ENCODE data around the gene LCN1. TPM values are rescaled to one million over a fixed set of nuclear protein-coding genes. Genes with fewer than 3 reads are reported as not detected.
"Not testable (repeated sequence)": the region's sequence is repeated elsewhere in the genome, so short reads cannot be mapped to it uniquely, and the experiment has no call there.

The LCN1 gene
- polyA plus RNA-seq, 1 donor from 2014 or later: not detected

GRCh38 chr9:135533674-135534073 lies 12.4 kb downstream of the LCN1 start:
- H3K79me2 ChIP-seq (replicated peaks; ENCODE audit: insufficient read depth, low read length): no peaks in the 10 kb centered on the region
- TF ChIP-seq EZH2 (IDR thresholded peaks at IDR 0.05; ENCODE audit: borderline replicate concordance, insufficient read depth, low read length, poor library complexity, severe bottlenecking) (no peak), POLR2AphosphoS5 (IDR thresholded peaks at IDR 0.05) (no peak)
- H4K20me1 ChIP-seq (ENCODE audit: insufficient read depth): no peaks in the 10 kb centered on the region
- no peaks in the 10 kb centered on the region for H3K9me2 ChIP-seq (ENCODE audit: insufficient read depth, low read length)
- H3K9me3 ChIP-seq (ENCODE audit: low read length): no peaks in the 10 kb centered on the region
- H3K4me2 ChIP-seq (ENCODE audit: low read length): no peak overlapping the region
- no peaks in the 10 kb centered on the region for H3F3A ChIP-seq (ENCODE audit: insufficient read depth, low read length, poor library complexity, severe bottlenecking)
- H3K27ac ChIP-seq (ENCODE audit: low read length): no peak overlapping the region
- no peak overlapping the region for H2AFZ ChIP-seq (ENCODE audit: low read depth, low read length)
- H3K36me3 ChIP-seq (ENCODE audit: insufficient read depth, low read length): no peaks in the 10 kb centered on the region
- no peak overlapping the region for H3K9ac ChIP-seq (ENCODE audit: low read length)
- H3K4me3 ChIP-seq (ENCODE audit: low read length): no peak overlapping the region
- no peaks in the 10 kb centered on the region for H3K27me3 ChIP-seq (ENCODE audit: insufficient read depth, low read depth, low read length)

GRCh38 chr9:135534192-135534711 lies 13.0 kb downstream of the LCN1 start:
- not testable (repeated sequence) for H3K36me3 ChIP-seq (ENCODE audit: insufficient read depth, low read length); H3K27ac ChIP-seq (ENCODE audit: low read length); H3K9me2 ChIP-seq (ENCODE audit: insufficient read depth, low read length); H3K4me2 ChIP-seq (ENCODE audit: low read length); H3K4me3 ChIP-seq (ENCODE audit: low read length); H4K20me1 ChIP-seq (ENCODE audit: insufficient read depth); H3K9me3 ChIP-seq (ENCODE audit: low read length); H3K9ac ChIP-seq (ENCODE audit: low read length); H3K79me2 ChIP-seq (replicated peaks; ENCODE audit: insufficient read depth, low read length); H3K27me3 ChIP-seq (ENCODE audit: insufficient read depth, low read depth, low read length); H2AFZ ChIP-seq (ENCODE audit: low read depth, low read length); H3F3A ChIP-seq (ENCODE audit: insufficient read depth, low read length, poor library complexity, severe bottlenecking)

- H4K20me1 ChIP-seq (ENCODE audit: insufficient read depth); H3K79me2 ChIP-seq (replicated peaks; ENCODE audit: insufficient read depth, low read length); H3K9me2 ChIP-seq (ENCODE audit: insufficient read depth, low read length); H3K36me3 ChIP-seq (ENCODE audit: insufficient read depth, low read length); H3K27ac ChIP-seq (ENCODE audit: low read length); H3K27me3 ChIP-seq (ENCODE audit: insufficient read depth, low read depth, low read length); H3K9me3 ChIP-seq (ENCODE audit: low read length); H3K4me3 ChIP-seq (ENCODE audit: low read length); H2AFZ ChIP-seq (ENCODE audit: low read depth, low read length); H3K9ac ChIP-seq (ENCODE audit: low read length); H3F3A ChIP-seq (ENCODE audit: insufficient read depth, low read length, poor library complexity, severe bottlenecking); H3K4me2 ChIP-seq (ENCODE audit: low read length): not testable (repeated sequence)
Observed at GRCh38 chr9:135534826-135535225, 13.6 kb downstream of the LCN1 start.

- H3K4me3 ChIP-seq (ENCODE audit: low read length); H3K9ac ChIP-seq (ENCODE audit: low read length); H4K20me1 ChIP-seq (ENCODE audit: insufficient read depth); H3K36me3 ChIP-seq (ENCODE audit: insufficient read depth, low read length); H3K79me2 ChIP-seq (replicated peaks; ENCODE audit: insufficient read depth, low read length); H3F3A ChIP-seq (ENCODE audit: insufficient read depth, low read length, poor library complexity, severe bottlenecking); H3K27me3 ChIP-seq (ENCODE audit: insufficient read depth, low read depth, low read length); H2AFZ ChIP-seq (ENCODE audit: low read depth, low read length); H3K9me2 ChIP-seq (ENCODE audit: insufficient read depth, low read length); H3K4me2 ChIP-seq (ENCODE audit: low read length); H3K9me3 ChIP-seq (ENCODE audit: low read length); H3K27ac ChIP-seq (ENCODE audit: low read length): not testable (repeated sequence)
Observed at GRCh38 chr9:135535631-135536030, 14.4 kb downstream of the LCN1 start.

GRCh38 chr9:135536216-135536615 lies 15.0 kb downstream of the LCN1 start:
- H3K79me2 ChIP-seq (replicated peaks; ENCODE audit: insufficient read depth, low read length): no peaks in the 10 kb centered on the region
- no peaks in the 10 kb centered on the region for H3F3A ChIP-seq (ENCODE audit: insufficient read depth, low read length, poor library complexity, severe bottlenecking)
- H3K9me3 ChIP-seq (ENCODE audit: low read length): no peaks in the 10 kb centered on the region
- H3K27ac ChIP-seq (ENCODE audit: low read length): no peak overlapping the region
- H3K9me2 ChIP-seq (ENCODE audit: insufficient read depth, low read length): no peaks in the 10 kb centered on the region
- no peak overlapping the region for H3K4me2 ChIP-seq (ENCODE audit: low read length)
- no peaks in the 10 kb centered on the region for H4K20me1 ChIP-seq (ENCODE audit: insufficient read depth)
- H3K9ac ChIP-seq (ENCODE audit: low read length): no peak overlapping the region
- no peaks in the 10 kb centered on the region for H3K36me3 ChIP-seq (ENCODE audit: insufficient read depth, low read length)
- no peak overlapping the region for H2AFZ ChIP-seq (ENCODE audit: low read depth, low read length)
- TF ChIP-seq TAF1 (IDR thresholded peaks at IDR 0.05; ENCODE audit: low read depth) (no peak), RAD21 (conservative IDR thresholded peaks at IDR 0.05) (no peak), MXI1 (conservative IDR thresholded peaks at IDR 0.05; ENCODE audit: poor library complexity, severe bottlenecking) (no peak), EZH2 (IDR thresholded peaks at IDR 0.05; ENCODE audit: borderline replicate concordance, insufficient read depth, low read length, poor library complexity, severe bottlenecking) (no peak), REST (IDR thresholded peaks at IDR 0.05; ENCODE audit: borderline replicate concordance) (no peak), SMC3 (conservative IDR thresholded peaks at IDR 0.05; ENCODE audit: poor library complexity) (no peak), POLR2AphosphoS5 (IDR thresholded peaks at IDR 0.05) (no peak), CTCF (IDR thresholded peaks at IDR 0.05; ENCODE audit: poor library complexity, severe bottlenecking) (no peak), EP300 (conservative IDR thresholded peaks at IDR 0.05; ENCODE audit: poor library complexity, severe bottlenecking) (no peak)
- H3K4me3 ChIP-seq (ENCODE audit: low read length): no peak overlapping the region
- H3K27me3 ChIP-seq (ENCODE audit: insufficient read depth, low read depth, low read length): no peaks in the 10 kb centered on the region

Data from neural cell (in vitro differentiated cells).